ENCODE measurements around the gene CNTN3.

Gene CNTN3

DNA sequence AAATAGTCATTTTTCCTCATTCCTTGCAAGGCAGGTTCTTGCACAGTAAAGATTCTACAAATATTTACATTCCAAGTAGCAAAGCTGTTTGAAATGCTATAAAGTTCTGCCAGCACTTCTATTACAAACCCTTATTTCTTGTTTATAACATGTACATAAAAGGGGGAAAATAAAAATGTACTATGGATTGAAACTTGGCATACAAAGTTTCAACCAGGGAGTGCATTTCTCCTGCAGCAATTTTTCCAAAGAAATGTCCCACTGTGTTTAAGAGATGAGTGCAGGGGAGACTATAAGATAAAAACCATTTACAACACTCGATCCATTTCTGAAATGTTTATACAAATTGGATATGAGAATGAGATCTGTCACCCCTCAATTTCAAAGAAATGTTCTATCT is 3.3 kb downstream of the CNTN3 start:
- no peak for DNase-seq (ENCODE audit: low read depth in 4 of 4, low spot score in 1 of 4)

DNA sequence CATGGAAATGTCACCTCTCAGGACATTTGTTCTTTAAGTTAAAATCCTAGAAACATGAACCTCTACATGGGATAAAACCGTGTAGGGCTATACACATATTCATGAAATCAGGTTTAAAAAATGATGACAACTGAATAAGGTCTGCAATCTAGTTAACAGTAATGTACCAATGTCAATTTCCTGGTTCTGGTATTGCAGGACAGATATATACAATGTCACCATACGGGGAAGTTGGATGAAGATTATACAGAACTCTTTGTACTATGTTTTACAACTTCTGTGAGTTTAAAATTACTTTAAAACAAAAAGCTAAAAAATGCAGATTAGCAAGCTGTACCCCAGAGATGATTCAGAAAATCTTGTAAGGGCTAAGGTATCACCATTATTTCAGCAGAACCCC is 6.7 kb downstream of the CNTN3 start:
- no peak for DNase-seq (ENCODE audit: low read depth in 4 of 4, low spot score in 1 of 4)

DNA sequence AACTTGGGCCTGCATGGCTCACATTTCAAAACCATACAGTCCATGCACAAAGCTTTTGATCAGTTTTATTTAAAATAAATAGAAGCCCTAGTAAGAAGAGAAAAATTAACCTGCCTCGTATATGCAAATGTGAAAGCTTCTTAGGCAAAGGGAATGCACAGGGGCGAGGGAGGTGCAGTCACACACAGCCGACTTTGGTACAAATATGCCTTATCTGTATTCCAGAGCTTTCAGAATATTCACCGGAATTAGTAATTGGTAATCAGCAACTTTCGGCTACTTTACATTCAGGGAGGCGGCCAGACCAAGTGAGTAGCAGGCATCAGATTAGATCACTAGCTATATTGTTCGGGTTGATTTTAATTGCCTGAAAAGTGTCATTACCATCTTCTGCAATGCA is 7.5 kb downstream of the CNTN3 start:
- DNase-seq (ENCODE audit: low read depth in 4 of 4, low spot score in 1 of 4), result no peak

DNA sequence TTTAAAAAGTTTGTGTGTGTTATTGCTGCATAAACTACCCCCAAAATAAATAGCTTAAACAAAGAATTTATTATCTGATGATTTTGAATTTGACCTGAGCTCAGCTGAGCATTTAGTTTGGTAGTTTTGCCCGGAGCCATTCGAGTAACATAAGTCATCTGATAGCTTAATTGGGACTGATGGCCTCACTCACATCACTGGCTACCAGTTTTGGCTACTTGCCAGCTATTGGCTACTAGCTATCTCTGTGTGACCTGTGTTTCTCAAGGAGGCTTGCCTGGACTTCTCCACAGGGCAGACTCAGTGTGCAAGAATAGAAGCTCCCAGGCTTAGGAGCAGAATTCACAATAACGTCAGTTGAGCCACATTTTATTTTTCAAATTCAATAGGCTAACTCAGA is 9.0 kb downstream of the CNTN3 start:
- DNase-seq (ENCODE audit: low read depth in 4 of 4, low spot score in 1 of 4), result no peak

DNA sequence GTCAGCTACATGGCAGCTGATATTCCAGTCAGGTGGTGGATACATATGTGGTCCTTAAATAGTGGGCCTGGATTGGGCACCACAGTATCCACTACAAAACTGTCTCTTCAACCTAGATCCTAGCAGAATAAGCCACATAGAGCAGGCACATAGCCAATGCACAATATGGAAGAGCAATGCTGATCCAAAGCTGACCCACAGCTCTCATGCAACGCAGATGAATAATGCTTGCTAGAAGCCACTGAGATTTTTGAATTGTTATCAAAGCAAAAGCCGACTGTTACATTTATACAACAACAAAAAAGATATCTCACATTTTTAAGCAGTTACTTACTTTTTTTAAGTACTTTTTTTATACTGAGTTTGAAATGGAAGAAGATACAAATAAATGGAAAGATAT is 11.2 kb downstream of the CNTN3 start:
- no peak for DNase-seq (ENCODE audit: low read depth in 4 of 4, low spot score in 1 of 4)

DNA sequence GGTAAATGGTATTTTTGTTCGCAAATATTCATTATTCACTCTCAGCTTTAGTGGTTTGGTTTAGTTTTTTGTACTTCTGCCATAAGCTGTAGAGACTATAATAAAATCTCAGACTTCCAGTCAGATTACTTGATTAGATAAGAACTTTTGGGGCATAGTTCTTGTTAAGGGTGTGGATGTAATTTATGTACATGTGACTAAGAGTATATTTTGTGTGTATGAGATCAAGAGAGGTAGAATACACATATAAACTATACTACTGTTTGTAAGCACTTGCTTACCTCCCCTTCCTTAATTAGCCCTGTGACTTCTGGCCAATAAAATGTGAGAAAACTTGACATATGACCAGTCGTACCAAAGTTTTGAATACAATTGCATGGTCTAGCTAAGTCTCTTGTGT is 12.0 kb downstream of the CNTN3 start:
- DNase-seq (ENCODE audit: low read depth in 4 of 4, low spot score in 1 of 4), result no peak

DNA sequence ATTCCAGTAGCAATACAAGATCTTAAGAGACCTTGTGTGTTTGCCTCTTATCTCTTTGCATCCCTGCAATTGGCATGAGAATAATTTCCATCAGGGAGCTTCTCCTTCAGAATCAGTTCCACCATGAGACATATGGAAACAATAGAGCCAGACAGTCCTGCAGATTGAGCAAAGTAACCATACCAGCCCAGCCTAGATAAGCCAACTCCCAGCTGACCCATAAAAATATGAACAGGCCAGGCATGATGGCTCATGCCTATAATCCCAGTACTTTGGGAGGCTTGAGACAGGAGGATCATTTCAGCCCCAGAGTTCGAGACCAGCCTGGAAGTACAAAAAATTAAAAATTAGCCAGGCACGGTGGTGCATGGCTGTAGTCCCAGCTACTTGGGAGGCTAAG is 12.7 kb downstream of the CNTN3 start:
- DNase-seq (ENCODE audit: low read depth in 4 of 4, low spot score in 1 of 4), result no peak

DNA sequence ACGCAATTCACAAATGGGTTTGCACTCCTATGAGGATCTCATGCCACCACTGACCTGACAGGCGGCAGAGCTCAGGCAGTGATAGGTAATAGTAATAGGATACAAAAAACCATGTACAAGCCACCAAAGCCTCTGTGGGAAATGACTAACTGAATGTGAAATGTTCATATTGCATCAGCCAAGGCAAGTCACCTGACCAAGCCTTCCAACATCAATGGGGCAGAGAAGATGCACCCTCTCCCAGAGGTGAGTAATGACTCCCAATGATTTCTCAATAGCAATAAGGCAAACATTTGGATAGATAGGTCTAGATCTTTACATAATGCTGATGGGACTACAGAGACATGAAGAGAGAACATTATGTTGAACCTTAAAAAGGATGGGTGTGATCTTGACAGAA is 14.9 kb downstream of the CNTN3 start:
- no peak for DNase-seq (ENCODE audit: low read depth in 4 of 4, low spot score in 1 of 4)

DNA sequence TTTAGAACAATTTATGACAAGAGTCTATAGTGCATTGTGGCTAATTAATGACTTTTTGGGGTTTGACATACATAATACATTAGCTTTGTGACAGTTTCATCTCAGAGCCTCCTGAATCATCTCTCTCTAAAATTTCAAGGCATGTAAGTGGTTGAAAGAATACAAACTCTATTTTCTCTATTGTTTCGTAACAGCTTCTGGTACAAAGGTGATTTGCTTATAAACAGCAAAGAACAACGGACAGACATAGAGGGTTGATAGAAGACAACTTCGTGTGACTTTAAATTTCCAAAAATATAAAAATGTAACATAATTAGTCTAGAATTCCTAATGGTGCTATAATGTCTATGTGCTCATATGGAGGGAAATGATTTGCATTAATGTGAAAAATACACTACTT is 21.3 kb downstream of the CNTN3 start:
- DNase-seq (ENCODE audit: low read depth in 4 of 4, low spot score in 1 of 4), result no peak

DNA sequence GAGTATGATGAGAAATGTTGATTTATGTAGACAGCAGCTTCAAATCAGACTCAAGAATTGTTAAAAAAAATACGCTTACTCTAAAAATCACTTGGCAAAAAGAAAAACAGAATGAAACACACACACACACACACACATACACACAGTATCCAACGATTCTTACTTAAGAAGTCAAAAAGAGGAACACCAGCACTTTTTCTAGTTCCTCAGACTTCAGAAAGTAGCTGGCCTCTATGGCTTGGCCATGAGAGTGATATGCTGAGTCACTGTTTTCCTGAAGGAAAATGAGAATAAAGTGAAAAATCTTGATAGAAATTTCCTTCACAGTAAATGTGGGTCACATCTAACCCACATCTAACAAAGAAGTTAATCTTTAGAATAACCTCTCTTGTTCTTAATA is 22.1 kb downstream of the CNTN3 start:
- DNase-seq (ENCODE audit: low read depth in 4 of 4, low spot score in 1 of 4), result no peak

DNA sequence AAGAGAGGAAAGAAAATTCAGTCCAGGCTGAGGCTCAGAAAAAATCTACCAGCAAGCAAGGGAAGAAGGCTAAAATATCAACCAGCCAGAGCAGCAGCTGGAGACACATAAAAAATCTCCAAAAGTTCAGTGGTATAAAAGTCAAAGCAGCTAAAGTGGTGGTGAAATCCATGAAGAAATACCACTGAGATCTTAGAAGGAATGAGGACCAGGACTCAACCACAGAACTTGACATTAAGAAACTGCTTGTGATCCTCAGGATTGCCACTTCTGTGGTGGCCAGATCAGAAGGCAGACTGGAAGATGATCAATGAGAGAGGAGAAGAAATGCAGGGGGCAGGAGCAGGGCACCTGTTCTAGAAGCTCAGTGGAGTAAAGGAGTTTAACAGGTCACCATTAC is 22.5 kb downstream of the CNTN3 start:
- DNase-seq (ENCODE audit: low read depth in 4 of 4, low spot score in 1 of 4), result no peak

DNA sequence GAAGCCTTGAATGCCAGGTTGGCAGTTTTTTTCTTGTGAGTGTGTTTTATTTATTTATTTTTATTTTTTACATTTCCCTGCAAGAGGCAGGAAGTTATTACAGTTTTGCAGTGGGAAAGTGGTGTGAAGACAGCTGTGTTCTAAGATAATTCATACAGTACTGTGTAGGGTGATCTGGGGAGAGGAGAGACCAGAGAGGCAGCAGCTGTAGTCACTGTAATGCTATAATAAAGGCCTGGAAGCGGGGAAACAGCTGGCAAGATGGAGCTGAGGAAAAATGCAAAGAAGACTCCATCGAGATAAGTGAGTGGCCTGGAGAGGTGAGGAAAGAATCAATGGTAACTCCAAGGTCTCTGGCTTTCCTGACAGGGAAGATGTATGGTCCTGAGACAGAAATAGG is 23.1 kb downstream of the CNTN3 start:
- DNase-seq (ENCODE audit: low read depth in 4 of 4, low spot score in 1 of 4), result no peak

DNA sequence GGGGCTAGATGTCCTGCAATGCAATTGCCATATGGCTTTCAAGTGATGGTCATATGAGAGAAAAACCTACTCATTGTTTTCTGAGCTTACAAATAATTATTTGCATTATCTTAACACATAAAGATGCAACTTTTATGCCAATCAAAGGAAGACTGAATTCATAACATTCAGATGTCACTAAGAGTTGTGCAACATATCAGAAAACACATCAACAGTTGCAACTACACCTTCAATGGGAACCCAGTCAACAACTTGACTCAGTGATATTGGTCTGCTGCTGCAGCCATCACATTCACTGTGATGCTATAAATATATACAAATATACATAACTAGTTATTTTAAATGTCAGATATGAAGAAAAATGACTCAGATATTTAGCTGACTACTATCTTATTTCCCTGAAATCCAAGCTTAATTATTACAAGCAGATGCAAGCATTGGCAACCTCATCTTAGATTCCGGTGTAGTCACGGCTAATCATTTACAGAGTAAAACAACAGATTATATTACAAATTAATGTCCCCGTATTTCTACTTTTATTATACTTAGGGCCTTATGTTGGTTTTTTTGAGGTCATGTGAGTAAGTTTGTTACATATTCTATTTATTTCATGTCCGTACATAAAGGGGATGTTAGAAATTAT is 23.7 kb downstream of the CNTN3 start:
- no peak for DNase-seq (ENCODE audit: low read depth in 4 of 4, low spot score in 1 of 4)

DNA sequence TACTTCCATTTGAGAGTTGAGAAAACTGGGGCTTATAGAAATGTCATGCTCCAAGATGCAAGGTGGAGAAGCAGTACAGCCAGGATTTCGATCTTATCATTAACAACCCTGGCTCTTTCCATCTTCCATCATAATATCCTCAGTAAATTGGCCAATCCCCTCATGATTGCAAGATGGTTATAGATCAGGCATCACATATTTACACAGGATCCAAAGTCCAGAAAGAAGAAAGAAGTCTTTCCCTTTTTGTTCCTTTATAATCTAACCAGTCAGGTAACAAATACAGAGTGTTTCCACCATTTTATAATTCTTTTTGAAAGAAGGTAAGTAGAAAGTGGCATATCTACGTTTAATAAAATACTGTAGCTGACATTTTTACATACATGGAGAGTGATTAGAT is 29.7 kb downstream of the CNTN3 start:
- no peak for DNase-seq (ENCODE audit: low read depth in 4 of 4, low spot score in 1 of 4)

DNA sequence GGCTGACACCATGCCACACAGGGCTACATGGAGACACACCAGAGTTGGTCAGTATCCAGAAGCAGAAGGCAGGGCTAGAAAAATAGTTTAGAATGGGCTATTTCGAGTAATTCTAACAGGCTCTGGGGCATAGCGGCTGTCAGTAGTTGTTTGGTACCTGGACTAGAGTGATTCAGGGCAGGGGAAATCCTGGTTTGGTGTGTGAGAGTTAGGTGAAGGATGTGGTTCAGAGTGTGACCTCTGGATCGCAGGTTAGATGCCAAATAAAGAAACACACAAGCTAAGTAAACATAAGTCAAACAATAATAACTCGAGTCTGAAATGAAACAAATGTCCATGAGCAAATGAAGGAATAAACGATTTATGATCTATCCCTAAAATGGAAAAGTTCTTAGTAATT is 31.5 kb downstream of the CNTN3 start:
- no peak for DNase-seq (ENCODE audit: low read depth in 4 of 4, low spot score in 1 of 4)

DNA sequence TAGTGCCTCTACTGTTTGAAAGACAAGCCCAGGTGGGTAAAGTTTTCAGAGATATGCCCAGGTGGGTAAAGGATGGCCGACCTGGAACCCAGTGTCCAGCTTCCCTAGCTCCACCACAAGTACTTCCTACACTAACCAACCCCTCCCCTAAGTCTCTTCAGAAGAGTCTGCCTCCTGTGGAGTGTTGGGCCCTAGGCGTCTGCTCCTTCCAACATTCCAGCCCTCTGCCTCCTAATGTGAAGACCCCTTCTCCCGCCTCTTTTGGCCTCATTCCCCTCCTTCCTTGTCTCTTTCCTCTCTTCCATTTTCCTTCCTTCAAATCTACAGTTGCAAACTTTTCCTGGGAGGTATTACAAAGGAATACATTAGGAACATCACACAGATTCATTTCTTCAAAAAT is 38.6 kb downstream of the CNTN3 start:
- no peak for DNase-seq (ENCODE audit: low read depth in 4 of 4, low spot score in 1 of 4)

DNA sequence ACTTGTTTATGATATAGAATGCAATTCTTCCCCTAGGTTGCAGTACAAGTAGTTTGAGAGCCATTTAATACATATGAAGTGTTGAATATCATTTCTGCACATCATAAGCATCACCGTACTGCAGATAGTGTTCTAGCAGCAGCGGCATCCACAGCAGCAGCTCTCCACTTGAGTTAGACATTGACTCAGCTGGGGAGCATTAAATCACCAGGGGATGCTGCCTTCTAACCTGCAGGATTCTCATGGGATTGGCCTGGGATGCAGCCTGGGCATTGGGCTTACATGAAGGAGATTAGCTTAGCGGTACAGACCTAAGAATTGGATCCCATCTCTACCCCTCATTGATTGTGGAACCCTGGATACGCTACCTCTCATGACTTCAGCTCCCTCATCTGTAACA is 43.3 kb downstream of the CNTN3 start:
- DNase-seq (ENCODE audit: low read depth in 4 of 4, low spot score in 1 of 4), result no peak

Data from stimulated activated CD4-positive, alpha-beta T cell treated with anti-CD3 and anti-CD28 coated beads, Interleukin-1b, Interleukin-23, amount 100 ng/mL, for 24 hours (primary cell).